NCI-H446 (cell line): ENCODE results near the gene DLGAP3.

ENCODE experiments used
- DNase-seq, 2 experiments: peaks; one replicate each; lab custom pipeline; 2025; lab: John Stamatoyannopoulos, UW

The DLGAP3 gene

DNA sequence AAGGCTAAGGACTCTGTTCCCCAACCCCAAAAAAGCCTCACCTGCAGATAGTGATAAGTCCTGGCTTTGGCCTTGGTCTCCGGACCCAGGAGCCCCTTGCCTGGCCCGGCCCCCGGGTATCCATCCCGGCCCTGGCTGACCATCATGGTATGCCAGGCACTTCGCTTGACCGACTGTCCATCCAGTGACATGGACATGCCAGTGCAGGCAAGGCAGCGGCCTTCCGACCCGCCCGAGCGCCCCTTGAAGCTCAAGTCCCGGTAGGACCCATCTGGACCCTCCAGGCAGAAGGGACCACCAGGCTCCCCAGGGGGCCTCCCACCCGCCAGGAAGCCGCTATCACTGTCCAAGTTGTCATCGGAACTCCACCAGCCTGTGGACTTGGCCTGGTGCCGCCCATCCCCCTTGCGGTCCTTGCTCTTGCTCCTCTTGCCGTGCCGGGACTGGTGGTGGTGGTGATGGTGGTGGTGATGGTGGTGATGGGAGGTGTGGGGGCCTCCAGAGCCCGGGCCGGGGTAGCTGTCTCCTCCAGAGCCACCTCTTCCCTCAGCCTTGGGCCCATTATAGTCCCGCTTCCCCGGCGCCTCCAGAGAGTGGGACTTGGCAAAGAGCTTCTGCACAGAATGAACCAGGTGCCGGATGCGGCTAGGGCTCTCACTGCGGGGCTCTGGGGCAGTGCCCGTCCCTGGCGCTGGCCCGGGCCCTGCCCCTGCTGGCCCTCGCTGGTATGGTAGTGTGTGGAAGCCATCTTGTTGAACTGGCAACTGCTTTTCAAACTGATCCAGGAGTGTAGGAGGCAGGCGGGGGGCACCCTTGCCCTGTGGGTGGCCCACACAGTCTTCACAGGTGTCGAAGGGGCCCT lies 25.0 kb downstream of the DLGAP3 start:
- no peak for DNase-seq

GRCh38 chr1:34901919-34902318 lies 27.5 kb downstream of the DLGAP3 start:
- no peak for DNase-seq

DNA sequence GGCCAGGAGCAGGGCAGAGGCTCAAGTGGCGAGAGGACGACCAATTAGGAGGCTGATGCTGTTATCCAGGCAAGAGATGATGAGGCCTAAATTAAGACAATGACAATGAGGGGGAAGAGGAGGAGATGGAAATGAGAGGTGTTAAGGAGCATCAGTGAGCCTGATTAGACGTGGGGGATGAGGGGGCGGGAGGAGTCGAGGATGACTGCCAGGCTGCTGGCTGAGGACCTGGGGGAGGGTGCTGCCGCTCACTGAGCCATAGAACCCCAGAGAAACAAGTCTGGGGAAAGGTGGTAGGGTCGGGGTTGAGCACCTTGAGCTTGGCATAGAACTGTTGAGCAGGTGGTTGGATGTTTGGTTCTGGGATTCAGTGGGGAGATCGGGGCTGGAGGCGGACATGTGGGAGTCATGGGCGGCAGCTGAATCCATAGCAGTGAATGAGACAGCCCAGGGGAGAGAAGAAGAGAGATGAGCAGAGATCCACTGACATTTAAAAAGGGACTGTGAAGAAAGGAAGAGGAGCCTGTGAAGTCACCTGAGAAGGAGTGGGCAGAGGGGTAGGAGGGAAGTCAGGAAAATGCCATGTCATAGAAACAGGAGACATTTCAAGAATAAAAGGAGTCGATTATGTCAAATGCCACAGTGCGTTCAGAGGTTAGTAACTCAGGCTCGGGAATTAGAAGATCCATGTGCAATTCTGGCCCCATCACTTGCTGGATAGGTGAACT lies 28.5 kb downstream of the DLGAP3 start:
- no peak for DNase-seq

GRCh38 chr1:34899906-34900305 lies 29.5 kb downstream of the DLGAP3 start:
- DNase-seq: no peak

DNA sequence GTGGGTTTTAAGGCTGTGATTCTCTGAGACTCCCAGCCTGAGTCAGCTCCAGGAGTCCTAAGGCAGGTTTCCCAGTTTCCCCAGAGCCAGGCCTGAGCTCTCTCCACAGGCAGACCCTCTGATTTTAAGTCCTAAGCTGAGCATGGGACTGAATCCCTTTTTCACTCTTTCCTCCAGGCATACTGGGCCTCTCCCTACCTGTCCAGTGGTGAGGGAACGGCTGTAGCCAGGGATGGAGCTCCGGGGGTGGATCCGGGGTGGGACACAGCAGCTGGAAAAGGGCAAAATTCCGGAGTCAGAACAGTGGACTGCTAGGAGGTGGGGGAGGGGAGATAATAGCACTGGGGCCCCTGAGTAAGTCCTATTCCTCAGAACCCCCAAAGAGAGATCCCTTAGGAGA lies 30.0 kb downstream of the DLGAP3 start:
- DNase-seq: no peak

DNA sequence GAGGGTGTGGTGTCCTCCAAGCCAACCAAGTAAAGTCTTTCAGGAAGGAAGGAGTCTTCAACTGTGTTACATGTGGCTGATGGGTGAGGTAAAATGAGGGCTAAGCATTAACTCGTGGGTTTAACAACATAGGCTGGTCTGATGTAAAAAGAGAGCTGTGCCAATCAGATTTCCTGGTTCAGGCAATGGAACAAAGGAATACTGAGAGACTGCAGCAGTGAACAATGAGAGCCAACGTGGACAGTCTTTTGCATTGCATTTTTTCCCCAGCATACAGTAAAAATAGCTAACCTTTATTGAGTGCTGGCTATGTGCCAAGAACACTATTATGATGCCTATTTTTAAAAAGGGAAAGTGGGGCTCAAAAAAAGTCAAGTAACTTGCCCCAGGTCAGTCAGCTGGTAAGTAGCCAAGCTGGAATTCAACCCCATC lies 31.1 kb downstream of the DLGAP3 start:
- no peak for DNase-seq

DNA sequence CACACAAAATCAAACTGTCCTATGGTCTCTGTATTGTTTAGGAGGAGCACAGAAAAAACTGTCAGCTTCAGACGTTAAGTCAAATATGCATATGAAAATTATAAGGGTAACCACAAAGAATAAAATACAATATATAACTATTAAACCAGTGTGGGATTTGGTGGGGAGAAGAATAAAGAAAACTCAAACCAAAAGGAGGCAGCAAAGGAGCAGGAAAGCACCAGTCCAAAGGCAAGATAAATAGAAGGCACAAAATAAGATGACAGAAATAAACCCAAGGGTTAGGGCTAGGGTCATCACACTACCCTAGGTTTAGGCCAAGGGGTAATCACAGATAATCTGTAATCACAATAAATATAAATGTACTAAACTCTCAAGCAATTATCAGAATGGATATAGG lies 32.8 kb downstream of the DLGAP3 start:
- DNase-seq: no peak

- DNase-seq: no peak
Measured at GRCh38 chr1:34889705-34890104, 39.7 kb downstream of the DLGAP3 start.

DNA sequence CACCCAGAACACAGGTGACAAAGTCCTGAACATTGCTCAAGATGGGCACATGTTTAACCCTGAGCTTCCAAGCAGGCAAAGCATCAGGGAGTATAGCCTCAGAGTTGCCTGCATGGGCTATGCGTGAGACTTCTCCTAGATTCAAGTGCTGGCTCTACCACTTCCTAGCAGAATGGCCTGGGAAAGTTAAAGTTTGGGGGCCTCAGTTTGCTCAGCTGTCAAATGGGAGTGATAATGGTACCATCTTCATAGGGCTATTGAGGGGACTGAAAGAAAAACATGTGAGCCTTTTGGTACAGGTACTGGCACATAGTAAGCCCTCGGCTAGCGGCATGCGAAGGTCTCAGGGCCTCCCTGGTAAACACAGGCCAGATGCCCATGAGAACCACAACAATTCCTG lies 41.9 kb downstream of the DLGAP3 start:
- DNase-seq: no peak

DNA sequence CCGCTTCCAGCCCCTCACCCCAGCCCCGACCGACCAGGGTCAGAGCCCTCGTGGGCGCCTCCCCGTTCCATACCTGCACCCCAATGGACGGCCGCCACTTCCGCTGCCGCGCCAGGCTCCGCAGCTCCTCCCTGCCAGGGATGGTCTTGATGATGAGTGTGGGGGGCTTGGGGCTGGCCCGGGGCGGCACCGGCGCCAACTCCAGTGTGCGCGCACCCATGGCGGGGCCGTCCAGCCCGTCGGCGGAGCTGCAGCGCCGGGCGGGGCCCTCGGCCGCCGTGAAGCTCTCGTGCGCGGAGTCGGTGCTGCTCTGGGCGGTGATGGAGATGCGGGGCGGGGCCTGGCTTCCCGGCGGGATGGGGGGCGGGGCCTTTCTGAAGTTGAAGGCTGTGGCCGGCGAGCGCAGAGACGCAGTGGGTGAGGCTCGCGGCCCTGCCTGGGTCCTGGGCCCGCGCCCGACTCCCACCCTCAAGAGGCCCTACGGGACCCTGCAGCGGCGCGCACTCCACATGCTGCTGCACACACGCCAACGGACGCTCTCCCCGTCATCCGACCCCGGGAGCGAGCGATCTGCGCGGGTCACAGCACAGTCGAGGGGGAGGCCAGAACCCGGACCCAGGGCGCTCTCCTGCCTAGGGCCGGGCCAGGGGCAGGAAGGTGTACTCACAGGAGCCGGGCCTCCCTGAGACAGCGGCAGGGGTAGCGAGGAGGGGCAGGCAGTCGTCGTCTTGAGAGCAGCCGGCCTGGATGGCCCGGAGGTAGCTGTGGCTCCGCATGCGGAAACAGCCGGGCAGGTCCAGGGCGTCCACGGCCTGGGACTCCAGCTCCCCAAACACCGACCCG lies 43.8 kb downstream of the DLGAP3 start:
- DNase-seq: no peak

GRCh38 chr1:34884961-34885360 lies 44.5 kb downstream of the DLGAP3 start:
- no peak for DNase-seq

DNA sequence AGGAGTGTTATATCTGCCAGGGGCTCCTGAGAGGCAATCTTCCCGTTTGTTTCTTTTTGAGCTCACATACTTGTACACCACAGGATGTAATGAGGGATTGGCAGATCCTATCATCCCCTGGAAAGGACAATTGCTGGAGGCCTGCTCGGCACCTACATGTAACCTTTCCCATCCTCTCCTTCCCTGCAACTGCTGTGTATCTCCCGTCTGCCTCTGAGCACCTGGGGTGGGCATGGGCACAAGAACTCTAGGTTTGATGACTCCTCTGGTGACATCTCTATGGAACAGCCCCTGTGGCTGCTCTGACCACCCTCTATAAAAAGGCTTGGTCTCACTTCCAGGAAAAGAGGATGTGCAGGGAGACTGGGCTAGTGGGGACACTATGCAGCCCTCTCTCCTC lies 44.9 kb downstream of the DLGAP3 start:
- DNase-seq: no peak

DNA sequence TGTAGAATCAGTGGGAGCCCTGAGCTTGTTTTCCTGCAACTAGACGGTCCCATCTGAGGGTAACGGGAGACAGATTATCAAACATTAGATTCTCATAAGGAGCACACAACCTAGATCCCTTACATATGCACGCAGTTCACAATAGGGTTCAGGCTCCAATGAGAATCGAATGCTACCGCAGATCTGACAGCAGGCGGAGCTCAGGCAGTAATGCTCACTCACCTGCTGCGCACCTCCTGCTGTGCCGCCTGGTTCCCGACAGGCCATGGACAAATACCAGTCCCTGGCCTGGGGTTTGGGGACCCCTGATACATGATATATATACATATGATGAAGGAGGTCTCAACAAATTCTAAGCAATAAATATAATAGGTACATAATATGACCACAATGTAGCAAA lies 50.2 kb downstream of the DLGAP3 start:
- DNase-seq: no peak

DNA sequence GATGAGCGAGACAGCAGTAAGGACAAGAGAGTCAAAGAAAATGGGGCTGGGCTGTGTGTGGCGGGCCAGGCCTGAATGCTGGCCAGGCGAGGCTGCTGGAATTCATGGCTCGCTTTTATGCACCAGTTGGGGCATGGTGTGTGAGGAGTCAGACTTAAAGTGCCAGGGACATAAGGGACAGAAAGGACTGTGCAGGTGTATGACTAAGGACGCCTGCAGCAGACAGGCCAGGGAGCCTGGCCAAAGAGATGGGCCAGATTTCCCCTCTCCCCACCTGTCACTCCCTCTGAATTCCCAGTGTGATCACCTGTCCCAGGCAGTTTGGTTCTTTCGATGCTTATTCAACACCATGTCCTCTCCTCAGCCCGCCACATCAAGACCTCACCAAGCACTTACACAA lies 53.0 kb downstream of the DLGAP3 start:
- DNase-seq: no peak

DNA sequence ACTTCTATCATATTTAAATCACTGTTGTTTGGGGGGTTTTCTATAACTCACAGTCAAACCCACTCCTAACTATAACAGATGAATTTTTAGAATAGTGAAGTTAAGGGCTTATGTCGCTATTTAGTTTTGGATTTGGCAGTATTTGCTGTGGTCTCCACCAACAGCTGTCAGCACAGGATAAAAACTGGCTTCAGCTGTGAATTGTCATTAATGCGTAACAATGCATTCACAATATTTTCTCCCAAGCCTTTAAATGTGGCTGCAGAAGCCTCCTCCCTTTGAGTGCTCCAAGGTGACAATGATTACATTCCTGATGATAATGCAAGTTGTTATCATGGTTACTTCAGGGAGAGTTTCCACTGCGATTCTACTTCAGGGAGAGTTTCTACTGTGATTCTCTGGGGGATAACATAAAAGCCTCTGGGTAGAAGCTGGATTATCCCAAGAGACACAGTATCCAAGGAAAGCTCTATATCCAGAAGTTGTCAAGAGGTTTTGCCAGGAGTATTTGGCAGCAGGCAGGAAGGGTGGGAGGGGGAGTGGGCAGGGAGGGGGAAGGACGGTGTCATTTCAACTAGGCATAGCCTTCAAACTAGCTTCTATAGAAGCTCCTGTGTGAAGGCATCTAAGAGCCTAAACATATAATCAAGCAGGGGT lies 55.0 kb downstream of the DLGAP3 start:
- DNase-seq: no peak

GRCh38 chr1:34872133-34872503 lies 57.3 kb downstream of the DLGAP3 start:
- no peak for DNase-seq

DNA sequence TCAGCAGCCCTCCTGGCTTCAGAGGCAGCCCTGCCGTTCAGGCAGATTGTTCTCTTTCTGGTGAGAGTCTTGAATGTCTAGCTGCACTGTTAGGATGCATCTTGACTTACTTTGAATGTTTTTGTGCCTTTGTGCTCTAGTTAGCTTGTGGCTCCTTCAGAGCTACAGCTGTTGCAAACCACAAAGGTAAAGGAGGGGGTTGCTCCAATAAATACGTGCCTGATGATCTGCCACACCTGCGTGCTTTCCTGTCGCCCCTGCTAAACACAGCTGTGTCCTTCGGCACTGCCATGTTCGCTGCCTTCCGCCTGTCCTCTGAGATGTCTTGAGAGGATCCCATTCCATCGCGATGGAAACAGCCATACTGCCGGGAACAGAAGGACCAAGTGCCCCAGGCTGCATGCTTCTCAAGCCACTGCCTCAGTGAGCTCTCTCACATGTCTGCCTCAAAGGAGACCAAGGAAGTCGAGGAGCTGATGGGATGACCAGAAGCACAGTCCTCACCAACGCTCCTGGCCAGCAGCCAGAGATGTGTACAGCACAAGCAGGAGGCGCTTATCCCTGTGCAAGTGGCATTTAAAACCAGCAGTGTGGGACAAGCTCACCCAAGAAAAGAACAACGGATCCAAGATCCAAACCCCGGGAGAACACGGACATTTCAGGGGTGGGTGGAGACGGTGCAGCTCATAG lies 57.9 kb downstream of the DLGAP3 start:
- no peak for DNase-seq

DNA sequence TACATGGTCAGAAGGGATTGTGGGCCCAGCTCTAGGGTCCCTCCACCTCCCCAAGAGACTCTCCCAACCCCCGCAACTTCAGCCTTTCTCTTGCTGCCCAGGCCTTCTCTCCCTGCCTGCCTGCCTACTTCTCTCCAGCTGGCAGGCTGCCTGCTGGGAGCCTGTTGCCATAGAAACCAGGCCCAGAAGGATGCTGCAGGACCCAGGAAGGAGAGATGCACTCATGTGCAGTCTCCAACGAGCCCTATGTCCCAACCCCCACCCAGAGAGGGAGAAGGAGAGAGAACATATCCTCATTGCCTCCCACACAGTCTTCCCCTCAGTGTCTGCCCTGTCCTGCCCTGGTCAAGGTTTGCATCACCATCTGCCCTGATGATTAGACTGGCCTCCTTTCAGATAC lies 59.1 kb downstream of the DLGAP3 start:
- no peak for DNase-seq

- DNase-seq: no peak
Measured at GRCh38 chr1:34869760-34870159, 59.7 kb downstream of the DLGAP3 start.

DNA sequence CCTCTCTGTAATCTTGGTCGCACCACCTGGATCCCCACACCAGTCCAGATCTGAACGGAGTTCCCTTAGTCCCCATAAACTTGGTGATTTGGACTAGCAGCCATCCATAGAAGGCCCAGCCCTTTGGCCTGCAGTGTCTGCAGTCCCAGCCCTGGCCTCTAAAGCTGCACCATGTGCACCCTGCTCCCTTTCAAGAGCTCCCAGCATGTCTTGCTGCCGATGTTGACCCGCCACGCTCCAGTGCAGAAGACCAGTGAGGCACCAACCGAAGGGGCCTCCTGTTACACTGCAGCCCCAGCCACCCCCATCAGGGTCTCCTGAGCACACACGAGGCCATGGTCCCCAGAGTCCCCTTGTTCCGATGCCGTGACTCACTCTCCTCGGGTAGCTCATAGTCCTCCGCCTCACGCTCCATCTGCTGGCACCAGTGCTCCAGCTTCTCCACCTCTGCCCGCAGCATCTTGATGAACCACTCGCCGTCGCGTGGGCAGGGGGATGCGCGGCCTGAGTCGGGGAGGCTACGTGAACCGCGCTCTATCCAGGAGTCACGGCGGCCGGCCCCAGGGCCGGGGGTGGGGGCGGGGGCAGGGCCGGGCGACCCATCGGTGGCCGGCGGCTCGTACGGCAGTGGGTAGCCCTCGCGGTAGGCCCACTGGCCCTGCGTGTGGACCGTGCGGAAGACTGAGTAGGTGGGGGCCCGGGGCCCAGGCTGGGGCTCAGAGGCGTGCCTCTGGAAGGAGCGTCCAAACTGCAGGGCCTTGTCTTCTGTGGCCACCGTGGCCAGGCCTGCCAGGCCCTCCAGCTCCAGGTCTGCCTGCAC lies 61.0 kb downstream of the DLGAP3 start:
- DNase-seq: no peak

- no peak for DNase-seq
Measured at GRCh38 chr1:34867415-34867814, 62.0 kb downstream of the DLGAP3 start.
